Mucosa of descending colon (tissue), 3 donors: Measurements from ENCODE around the gene SLC5A10. TPM values are rescaled to one million over a fixed set of nuclear protein-coding genes. Genes with fewer than 3 reads are reported as not detected.

Experiments
- ATAC-seq: fragments of 200-7000 bp; cut with Tn5 transposase; one replicate; pipeline ENCODE4 v1.9.1; 2020; ENCODE audit warnings: mild to moderate bottlenecking, moderate library complexity
- DNase-seq, 3 donors: peaks; one replicate each; pipeline ENCODE4 v3.0.0-alpha.2; 2020
- H3K36me3 ChIP-seq: fragments of 200-600 bp; one replicate; pipeline ENCODE4 v1.8.0; 2021; ENCODE audit warnings: low read depth, mild to moderate bottlenecking
- H3K4me1 ChIP-seq: fragments of 200-600 bp; one replicate; pipeline ENCODE4 v1.8.0; 2021; ENCODE audit warnings: low read depth, mild to moderate bottlenecking
- H3K4me3 ChIP-seq: fragments of 200-600 bp; one replicate; pipeline ENCODE4 v1.8.0; 2021; ENCODE audit warnings: mild to moderate bottlenecking
- H3K9me3 ChIP-seq: fragments of 200-600 bp; one replicate; pipeline ENCODE4 v1.8.0; 2021; ENCODE audit warnings: mild to moderate bottlenecking
- CTCF ChIP-seq: fragments of 200-600 bp; IDR thresholded peaks from one replicate; pipeline ENCODE4 v1.8.0; 2022; ENCODE audit warnings: antibody characterized with exemption, mild to moderate bottlenecking
- intact Hi-C, 2 donors: fragments of 100-400 bp; cut with DNase I in 1 of 2; cut with micrococcal nuclease in 1 of 2; formaldehyde crosslinking; loops; one replicate each; pipeline versions ENCODE4 v1.11.0 to v1.11.1; 2022; cut with DNase I, micrococcal nuclease
- total RNA-seq, 3 donors: library from RNA; stranded (reverse); fragmentation: NEBNext Ultra II Directional in 2 of 3; extraction: Animal tissue kit (Norgen Biotek cat#: 25700) in 2 of 3; gene quantifications; one replicate each; pipeline versions ENCODE4 v1.2.1 to v1.2.4, GENCODE V29; 2021 to 2023
- donor health status: DM: no; HTN: no; CAD: no; lungs with moderate emphysema.
- donor health status: DM: no; HTN: no; CAD: no.
- donor health status: DM: no; HTN: yes; CAD: no.

SLC5A10 gene
- total RNA-seq, 3 donors from 2014 or later = 0.12 TPM; not detected in 2

- peaks cover 42% of the 10 kb centered on the region for H3K4me1 ChIP-seq
- no peak overlapping the region for H3K4me3 ChIP-seq
- peaks cover 6% of the 10 kb centered on the region for H3K36me3 ChIP-seq
- TF ChIP-seq CTCF = no peak
- DNase-seq (peak in 2 of 3 donors; percentile 48 to 70), ATAC-seq (peak; percentile 2)
- intact Hi-C loops = no loop called here
- no peaks in the 10 kb centered on the region for H3K9me3 ChIP-seq
These were observed 40.6 kb downstream of the SLC5A10 start for GRCh38 chr17:18992454-18993130.

- no peak for TF ChIP-seq CTCF
- peak; percentile 7 for ATAC-seq
- intact Hi-C loops = no loop called here
- H3K36me3 ChIP-seq = no peaks in the 10 kb centered on the region
- H3K4me3 ChIP-seq = no peak overlapping the region
- no peaks in the 10 kb centered on the region for H3K9me3 ChIP-seq
- DNase-seq = peak in 2 of 3 donors; percentile 37 to 39
- peaks cover 38% of the 10 kb centered on the region for H3K4me1 ChIP-seq
These were observed 42.1 kb downstream of the SLC5A10 start for GRCh38 chr17:18993905-18994526.

GRCh38 chr17:18994631-18995030 lies 42.7 kb downstream of the SLC5A10 start:
- Histone ChIP-seq H3K36me3 (no peaks in the 10 kb centered on the region), H3K4me1 (peaks cover 32% of the 10 kb centered on the region), H3K4me3 (no peak overlapping the region), H3K9me3 (no peaks in the 10 kb centered on the region)
- intact Hi-C loops = no loop called here
- no peak for TF ChIP-seq CTCF
- ATAC-seq (no peak), DNase-seq (no peak)

- intact Hi-C loops = no loop called here
- no peak for ATAC-seq
- H3K9me3 ChIP-seq = no peaks in the 10 kb centered on the region
- H3K36me3 ChIP-seq = no peaks in the 10 kb centered on the region
- no peak overlapping the region for H3K4me3 ChIP-seq
- TF ChIP-seq CTCF = no peak
- peaks cover 32% of the 10 kb centered on the region for H3K4me1 ChIP-seq
- DNase-seq = no peak
These were observed 43.3 kb downstream of the SLC5A10 start for GRCh38 chr17:18995220-18995619.

- intact Hi-C loops = no loop called here
- no peaks in the 10 kb centered on the region for H3K36me3 ChIP-seq
- no peak for ATAC-seq
These were observed 44.5 kb downstream of the SLC5A10 start for GRCh38 chr17:18996458-18996857.

More at GRCh38 chr17:18996458-18996857, 44.5 kb downstream of the SLC5A10 start:
- TF ChIP-seq CTCF = no peak
- Histone ChIP-seq H3K4me1 (peaks cover 35% of the 10 kb centered on the region), H3K9me3 (no peaks in the 10 kb centered on the region), H3K4me3 (no peak overlapping the region)
- DNase-seq = peak in 1 of 3 donors; percentile 7
